ENCODE measurements around the gene ZNF90.
A peak's percentile ranks its signal among the peaks of the same experiment; 100 is the strongest.
"Not testable (repeated sequence)": the region's sequence is repeated elsewhere in the genome, so short reads cannot be mapped to it uniquely, and the experiment has no call there.

Gene ZNF90

GRCh38 chr19:20103091-20103740 lies 25.4 kb downstream of the ZNF90 start:
- DNase-seq: no peak

- DNase-seq: no peak
Measured at GRCh38 chr19:20107301-20107700, 29.5 kb downstream of the ZNF90 start.

- DNase-seq: not testable (repeated sequence)
Measured at GRCh38 chr19:20118064-20118839, 40.5 kb downstream of the ZNF90 start.

GRCh38 chr19:20124879-20125278 lies 47.1 kb downstream of the ZNF90 start:
- no peak for DNase-seq

- DNase-seq: not testable (repeated sequence)
Measured at GRCh38 chr19:20132933-20133332, 55.1 kb downstream of the ZNF90 start.

- DNase-seq: not testable (repeated sequence)
Measured at GRCh38 chr19:20137714-20138113, 59.9 kb downstream of the ZNF90 start.

GRCh38 chr19:20151617-20152145 lies 73.9 kb downstream of the ZNF90 start:
- no peak for DNase-seq

GRCh38 chr19:20152506-20152905 lies 74.7 kb downstream of the ZNF90 start:
- DNase-seq: not testable (repeated sequence)

- DNase-seq: no peak
Measured at GRCh38 chr19:20153281-20153680, 75.5 kb downstream of the ZNF90 start.

- no peak for DNase-seq
Measured at GRCh38 chr19:20154636-20155035, 76.8 kb downstream of the ZNF90 start.

GRCh38 chr19:20162821-20163220 lies 85.0 kb downstream of the ZNF90 start:
- no peak for DNase-seq

- DNase-seq: no peak
Measured at GRCh38 chr19:20164456-20164855, 86.7 kb downstream of the ZNF90 start.

- DNase-seq: no peak
Measured at GRCh38 chr19:20165971-20166592, 88.3 kb downstream of the ZNF90 start.

- DNase-seq: peak; percentile 92 to 95
Measured at GRCh38 chr19:20167020-20167644, 89.3 kb downstream of the ZNF90 start, which contains the start of gene ZNF486. Gene ZNF486, plus strand, starts transcription at chr19:20167214. Its CDS starts 117 bp downstream, at chr19:20167331.

GRCh38 chr19:20167651-20168122 lies 89.9 kb downstream of the ZNF90 start:
- no peak for DNase-seq
